ENCODE measurements around the gene NISCH.
A peak's percentile ranks its signal among the peaks of the same experiment; 100 is the strongest.

NISCH gene

GRCh38 chr3:52446042-52446441 is 9.4 kb upstream of the NISCH start:
- in situ Hi-C loops (cut with HindIII; ENCODE audit: low pct_unique_long_range_greater_than_20kb, low sequenced_read_pairs): no loop called here
- no peak for TF ChIP-seq JUND (IDR thresholded peaks at IDR 0.05; ENCODE audit: low read depth)
- no peak for DNase-seq (ENCODE audit: low read depth in 1 of 2, low spot score in 1 of 2)

GRCh38 chr3:52446631-52447511 is 8.5 kb upstream of the NISCH start:
- in situ Hi-C loops (cut with HindIII; ENCODE audit: low pct_unique_long_range_greater_than_20kb, low sequenced_read_pairs): no loop called here
- peak in 1 of 2 experiments; percentile 59 for DNase-seq (ENCODE audit: low read depth in 1 of 2, low spot score in 1 of 2)
- no peak for TF ChIP-seq JUND (IDR thresholded peaks at IDR 0.05; ENCODE audit: low read depth)

GRCh38 chr3:52447512-52448355 is 7.7 kb upstream of the NISCH start:
- in situ Hi-C loops (cut with HindIII; ENCODE audit: low pct_unique_long_range_greater_than_20kb, low sequenced_read_pairs): no loop called here
- TF ChIP-seq JUND (IDR thresholded peaks at IDR 0.05; ENCODE audit: low read depth): no peak

GRCh38 chr3:52450489-52451236 is 4.7 kb upstream of the NISCH start:
- no peak for DNase-seq (ENCODE audit: low read depth in 1 of 2, low spot score in 1 of 2)
- in situ Hi-C loops (cut with HindIII; ENCODE audit: low pct_unique_long_range_greater_than_20kb, low sequenced_read_pairs): no loop called here

More at GRCh38 chr3:52447512-52448355, 7.7 kb upstream of the NISCH start:
- DNase-seq (ENCODE audit: low read depth in 1 of 2, low spot score in 1 of 2): no peak

GRCh38 chr3:52451237-52452083 is 3.9 kb upstream of the NISCH start:
- TF ChIP-seq JUND (IDR thresholded peaks at IDR 0.05; ENCODE audit: low read depth): no peak
- in situ Hi-C loops (cut with HindIII; ENCODE audit: low pct_unique_long_range_greater_than_20kb, low sequenced_read_pairs): no loop called here
- no peak for DNase-seq (ENCODE audit: low read depth in 1 of 2, low spot score in 1 of 2)

More at GRCh38 chr3:52450489-52451236, 4.7 kb upstream of the NISCH start:
- no peak for TF ChIP-seq JUND (IDR thresholded peaks at IDR 0.05; ENCODE audit: low read depth)

- DNase-seq (ENCODE audit: low read depth in 1 of 2, low spot score in 1 of 2): no peak
- no peak for TF ChIP-seq JUND (IDR thresholded peaks at IDR 0.05; ENCODE audit: low read depth)
- in situ Hi-C loops (cut with HindIII; ENCODE audit: low pct_unique_long_range_greater_than_20kb, low sequenced_read_pairs): no loop called here
Observed at GRCh38 chr3:52452126-52452525, 3.3 kb upstream of the NISCH start.

- in situ Hi-C loops (cut with HindIII; ENCODE audit: low pct_unique_long_range_greater_than_20kb, low sequenced_read_pairs): no loop called here
- no peak for TF ChIP-seq JUND (IDR thresholded peaks at IDR 0.05; ENCODE audit: low read depth)
- no peak for DNase-seq (ENCODE audit: low read depth in 1 of 2, low spot score in 1 of 2)
Observed at GRCh38 chr3:52452570-52453221, 2.7 kb upstream of the NISCH start.

- in situ Hi-C loops (cut with HindIII; ENCODE audit: low pct_unique_long_range_greater_than_20kb, low sequenced_read_pairs): no loop called here
- peak in 1 of 2 experiments; percentile 33 for DNase-seq (ENCODE audit: low read depth in 1 of 2, low spot score in 1 of 2)
- no peak for TF ChIP-seq JUND (IDR thresholded peaks at IDR 0.05; ENCODE audit: low read depth)
Observed at GRCh38 chr3:52453496-52454249, 1.7 kb upstream of the NISCH start, which contains the start of gene TNNC1. Gene TNNC1, minus strand, starts transcription at chr3:52454041. Its CDS starts 26 bp downstream, at chr3:52454015.

GRCh38 chr3:52454250-52454937 is 1.0 kb upstream of the NISCH start:
- in situ Hi-C loops (cut with HindIII; ENCODE audit: low pct_unique_long_range_greater_than_20kb, low sequenced_read_pairs): no loop called here
- no peak for DNase-seq (ENCODE audit: low read depth in 1 of 2, low spot score in 1 of 2)
- TF ChIP-seq JUND (IDR thresholded peaks at IDR 0.05; ENCODE audit: low read depth): no peak

GRCh38 chr3:52454938-52455282 is 494 bp upstream of the NISCH start:
- DNase-seq (ENCODE audit: low read depth in 1 of 2, low spot score in 1 of 2): no peak
- TF ChIP-seq JUND (IDR thresholded peaks at IDR 0.05; ENCODE audit: low read depth): no peak
- in situ Hi-C loops (cut with HindIII; ENCODE audit: low pct_unique_long_range_greater_than_20kb, low sequenced_read_pairs): no loop called here

All from T47D (cell line).